ENCODE measurements around the gene ATG4A.

GRCh38 chrX:108097380-108097779 is 5.8 kb downstream of the ATG4A start:
- TF ChIP-seq CTCF (IDR thresholded peaks at IDR 0.05; ENCODE audit: borderline replicate concordance, extremely low read depth, low read length, poor library complexity, severe bottlenecking) = no peak
- TF ChIP-seq EZH2 (IDR thresholded peaks at IDR 0.05; ENCODE audit: borderline replicate concordance, low read depth, low read length, severe bottlenecking) = no peak
